Tibial artery (tissue), 4 donors: ENCODE data around the gene ADAMTS2.

Source experiments
- DNase-seq, 2 donors: peaks; one replicate each; pipeline ENCODE4 v3.0.0-alpha.2; 2019
- H3K27ac ChIP-seq, 2 donors: fragments of 200-600 bp; sonication (generic) in 1 of 2; 1 replicate in 1 of 2; 2 replicates in 1 of 2; pipeline ENCODE4 v1.5.1; 2018 to 2019; ENCODE audit warnings: mild to moderate bottlenecking in 1 of 2
- H3K27me3 ChIP-seq, 2 donors: fragments of 200-600 bp; sonication (generic) in 1 of 2; one replicate each; pipeline versions ENCODE4 v1.5.1 to v1.6.0; 2016 to 2019
- H3K36me3 ChIP-seq, 3 donors: fragments of 200-600 bp; sonication (generic) in 2 of 3; one replicate each; pipeline ENCODE4 v1.5.1; 2016 to 2019; ENCODE audit warnings: mild to moderate bottlenecking in 2 of 3
- H3K4me1 ChIP-seq, 4 donors: fragments of 200-600 bp; sonication (generic) in 2 of 4; 1 replicate in 3 of 4; 2 replicates in 1 of 4; pipeline ENCODE4 v1.5.1; 2016 to 2019
- H3K4me3 ChIP-seq, 2 donors: fragments of 200-600 bp; sonication (generic) in 1 of 2; 1 replicate in 1 of 2; 2 replicates in 1 of 2; pipeline ENCODE4 v1.5.1; 2018 to 2019; ENCODE audit warnings: mild to moderate bottlenecking in 2 of 2
- H3K9me3 ChIP-seq, 3 donors: fragments of 200-600 bp; sonication (generic) in 1 of 3; one replicate each; pipeline ENCODE4 v1.5.1; 2016 to 2019
- CTCF ChIP-seq, 2 experiments: fragments of 200-600 bp in 1 of 2; fragments of 450-650 bp in 1 of 2; IDR thresholded peaks; one replicate each; pipeline ENCODE4 v1.5.1; 2017 to 2019; ENCODE audit warnings: antibody characterized with exemption in 2 of 2, mild to moderate bottlenecking in 1 of 2, moderate library complexity in 1 of 2
- intact Hi-C: fragments of 100-400 bp; cut with DNase I; formaldehyde crosslinking; loops from one replicate; pipeline ENCODE4 v1.15.0; 2023; ENCODE audit warnings: low total_unique reads

The ADAMTS2 gene

GRCh38 chr5:179298181-179298993 lies 46.9 kb downstream of the ADAMTS2 start:
- no peak overlapping the region for H3K27ac ChIP-seq
- peak in 1 of 2 donors; percentile 49 for DNase-seq
- no peak for TF ChIP-seq CTCF (IDR thresholded peaks at IDR 0.05)
- no peaks in the 10 kb centered on the region for H3K9me3 ChIP-seq
- no peaks in the 10 kb centered on the region for H3K36me3 ChIP-seq
- H3K4me3 ChIP-seq = no peak overlapping the region
- H3K4me1 ChIP-seq = peaks cover 0 to 79% (median 40%) of the 10 kb centered on the region in 4 donors
- intact Hi-C loops = no loop called here
- H3K27me3 ChIP-seq = no peaks in the 10 kb centered on the region

- Histone ChIP-seq H3K4me1 (peaks cover 0 to 79% (median 42%) of the 10 kb centered on the region in 4 donors), H3K36me3 (no peaks in the 10 kb centered on the region), H3K27me3 (no peaks in the 10 kb centered on the region), H3K27ac (no peak overlapping the region), H3K9me3 (no peaks in the 10 kb centered on the region), H3K4me3 (no peak overlapping the region)
- TF ChIP-seq CTCF (IDR thresholded peaks at IDR 0.05) = no peak
- intact Hi-C loops = no loop called here
- peak in 1 of 2 donors; percentile 59 for DNase-seq
Observed at GRCh38 chr5:179297486-179298180, 47.6 kb downstream of the ADAMTS2 start.

GRCh38 chr5:179297026-179297425 lies 48.2 kb downstream of the ADAMTS2 start:
- H3K27me3 ChIP-seq = no peaks in the 10 kb centered on the region
- no peaks in the 10 kb centered on the region for H3K36me3 ChIP-seq
- no peak overlapping the region for H3K4me3 ChIP-seq
- H3K27ac ChIP-seq = no peak overlapping the region
- peaks cover 0 to 74% (median 40%) of the 10 kb centered on the region in 4 donors for H3K4me1 ChIP-seq
- intact Hi-C loops = no loop called here
- no peak for TF ChIP-seq CTCF (IDR thresholded peaks at IDR 0.05)
- peak in 1 of 2 donors; percentile 51 for DNase-seq
- no peaks in the 10 kb centered on the region for H3K9me3 ChIP-seq

GRCh38 chr5:179296150-179296821 lies 49.0 kb downstream of the ADAMTS2 start:
- intact Hi-C loops = no loop called here

More at GRCh38 chr5:179296150-179296821, 49.0 kb downstream of the ADAMTS2 start:
- no peak for TF ChIP-seq CTCF (IDR thresholded peaks at IDR 0.05)
- Histone ChIP-seq H3K4me3 (no peak overlapping the region), H3K36me3 (no peaks in the 10 kb centered on the region), H3K4me1 (peaks cover 0 to 67% (median 38%) of the 10 kb centered on the region in 4 donors), H3K9me3 (no peaks in the 10 kb centered on the region), H3K27ac (peak overlapping the region; percentile 53 to 60), H3K27me3 (no peaks in the 10 kb centered on the region)
- DNase-seq = peak in 1 of 2 donors; percentile 53
